HCT116 (cell line): ENCODE measurements around the gene SLC41A3. TPM values are rescaled to one million over a fixed set of nuclear protein-coding genes. Genes with fewer than 3 reads are reported as not detected.

Experiments used
- ATAC-seq: fragments of 200-7000 bp; cut with Tn5 transposase; 2 replicates; pipeline ENCODE4 v1.9.1; 2020; ENCODE audit warnings: mild to moderate bottlenecking, moderate library complexity
- BruUV-seq: library from RNA; stranded (reverse); fragments of 400-500 nt; replicated peaks from 2 replicates; lab custom pipeline; 2021; lab: Mats Ljungman, UMichigan
- CTCF ChIA-PET: fragments of 300-600 bp; sonication (Branson Sonifier 250); formaldehyde crosslinking; loops from one replicate; lab custom pipeline; 2021; ENCODE audit warnings: antibody characterized with exemption; lab: Charles Lee
- POLR2A ChIA-PET: fragments of 300-600, 350-600 bp; sonication (Branson Sonifier 250); formaldehyde crosslinking; loops from one replicate; lab custom pipeline; 2021; ENCODE audit warnings: antibody characterized with exemption; lab: Charles Lee
- RAD21 ChIA-PET, 2 experiments: fragments of 300-600 bp; sonication (Branson Sonifier 250); formaldehyde crosslinking; loops; one replicate each; lab custom pipeline; 2023; ENCODE audit warnings: low total read pairs in 2 of 2; ENCODE audit not compliant: uncharacterized antibody in 2 of 2, unreplicated experiment in 2 of 2, low non-redundant PET in 1 of 2; lab: Charles Lee
- DNase-seq: peaks from one replicate; pipeline ENCODE4 v3.0.0-alpha.2; 2010; ENCODE audit warnings: low read depth, low spot score
- H2AFZ ChIP-seq: fragments of 200-600 bp; shearing (Covaris generic), sonication (generic); 2 replicates; pipeline ENCODE4 v1.6.1; 2017; ENCODE audit warnings: low read depth, mixed run types, mixed read lengths, antibody characterized with exemption, low read length; ENCODE audit not compliant: poor library complexity, severe bottlenecking
- H3K27ac ChIP-seq: 2 replicates; pipeline ENCODE4 v1.5.1; 2012; ENCODE audit warnings: low read depth, low read length
- H3K27me3 ChIP-seq: fragments of 200-600 bp; sonication (generic); 2 replicates; pipeline ENCODE4 v1.6.1; 2016; ENCODE audit warnings: mixed run types, low read length, mixed read lengths; ENCODE audit not compliant: insufficient read depth
- H3K36me3 ChIP-seq, 2 experiments: fragments of 200-500 bp in 1 of 2; fragments of 200-600 bp in 1 of 2; sonication (Bioruptor generic) in 1 of 2; sonication (generic) in 1 of 2; 2 replicates each; pipeline versions ENCODE4 v1.5.1 to v1.6.1; 2014 to 2016; ENCODE audit warnings: low read length in 2 of 2, inconsistent platforms in 1 of 2, mixed read lengths in 1 of 2, mixed run types in 1 of 2; ENCODE audit not compliant: insufficient read depth in 2 of 2, control insufficient read depth in 1 of 2
- H3K4me1 ChIP-seq, 2 experiments: fragments of 200-600 bp in 1 of 2; sonication (generic) in 1 of 2; 2 replicates each; pipeline versions ENCODE4 v1.5.1 to v1.6.1; 2012 to 2017; ENCODE audit warnings: low read length in 2 of 2, inconsistent platforms in 1 of 2, mild to moderate bottlenecking in 1 of 2, mixed read lengths in 1 of 2, mixed run types in 1 of 2, moderate library complexity in 1 of 2; ENCODE audit not compliant: insufficient read depth in 2 of 2, control insufficient read depth in 1 of 2
- H3K4me2 ChIP-seq: fragments of 200-600 bp; sonication (generic); 2 replicates; pipeline ENCODE4 v1.6.1; 2017; ENCODE audit warnings: mixed run types, low read length, mixed read lengths
- H3K4me3 ChIP-seq, 2 experiments: fragments of 200-600 bp in 1 of 2; sonication (generic) in 1 of 2; replicated peaks in 1 of 2; 2 replicates each; pipeline ENCODE4 v1.5.1; 2011 to 2016; ENCODE audit warnings: low read length in 2 of 2, control low read depth in 1 of 2, low read depth in 1 of 2, mild to moderate bottlenecking in 1 of 2, mixed read lengths in 1 of 2, mixed run types in 1 of 2
- H3K79me2 ChIP-seq: fragments of 200-600 bp; sonication (generic); 2 replicates; pipeline ENCODE4 v1.6.1; 2017; ENCODE audit warnings: mild to moderate bottlenecking, mixed run types, low read length, moderate library complexity, mixed read lengths; ENCODE audit not compliant: insufficient read depth
- H3K9ac ChIP-seq: fragments of 200-600 bp; sonication (generic); 2 replicates; pipeline ENCODE4 v1.6.1; 2016; ENCODE audit warnings: low read length, mixed read lengths
- H3K9me2 ChIP-seq: fragments of 200-600 bp; sonication (generic), shearing (Covaris generic); 2 replicates; pipeline ENCODE4 v1.6.1; 2017; ENCODE audit warnings: mixed run types, mild to moderate bottlenecking, moderate library complexity; ENCODE audit not compliant: insufficient read depth
- H3K9me3 ChIP-seq, 2 experiments: fragments of 200-500 bp in 1 of 2; fragments of 200-600 bp in 1 of 2; sonication (Bioruptor generic) in 1 of 2; sonication (generic) in 1 of 2; 2 replicates each; pipeline ENCODE4 v1.6.1; 2014 to 2017; ENCODE audit warnings: low read length in 2 of 2, mixed read lengths in 2 of 2, inconsistent platforms in 1 of 2, low read depth in 1 of 2, mild to moderate bottlenecking in 1 of 2, mixed run types in 1 of 2, moderate library complexity in 1 of 2; ENCODE audit not compliant: control insufficient read depth in 1 of 2, insufficient read depth in 1 of 2
- H4K20me1 ChIP-seq: fragments of 200-600 bp; sonication (generic), shearing (Covaris generic); 2 replicates; pipeline ENCODE4 v1.6.1; 2017; ENCODE audit warnings: mixed run types, mild to moderate bottlenecking, moderate library complexity; ENCODE audit not compliant: insufficient read depth
- ATF3 ChIP-seq: IDR thresholded peaks from 2 replicates; pipeline ENCODE4 v1.6.1; 2012
- CEBPB ChIP-seq: IDR thresholded peaks from 2 replicates; pipeline ENCODE4 v1.6.1; 2012; ENCODE audit warnings: low read depth
- ELF1 ChIP-seq: IDR thresholded peaks from 2 replicates; pipeline ENCODE4 v1.6.1; 2012; ENCODE audit warnings: low read depth, borderline replicate concordance
- RAD21 ChIP-seq: IDR thresholded peaks from 2 replicates; pipeline ENCODE4 v1.6.1; 2012; ENCODE audit warnings: low read depth, mild to moderate bottlenecking
- REST ChIP-seq: IDR thresholded peaks from 2 replicates; pipeline ENCODE4 v1.6.1; 2012; ENCODE audit warnings: low read depth
- SIN3A ChIP-seq: IDR thresholded peaks from 2 replicates; pipeline ENCODE4 v1.6.1; 2012; ENCODE audit warnings: low read depth
- SP1 ChIP-seq: IDR thresholded peaks from 2 replicates; pipeline ENCODE4 v1.6.1; 2012; ENCODE audit warnings: low read depth
- SRF ChIP-seq: IDR thresholded peaks from 2 replicates; pipeline ENCODE4 v1.6.1; 2012; ENCODE audit warnings: low read depth
- TCF7L2 ChIP-seq: IDR thresholded peaks from 2 replicates; pipeline ENCODE4 v1.7.0; 2011; ENCODE audit warnings: borderline replicate concordance, inconsistent platforms; ENCODE audit not compliant: insufficient read depth, insufficient read length; ENCODE audit errors: extremely low read depth
- ZFX ChIP-seq: fragments of 450-650 bp; IDR thresholded peaks from 2 replicates; pipeline ENCODE4 v1.6.1; 2017
- intact Hi-C: fragments of 100-400 bp; cut with micrococcal nuclease; formaldehyde crosslinking; loops from 2 replicates; pipeline ENCODE4 v1.10.0; 2022
- total RNA-seq: library from RNA; stranded (reverse); gene quantifications from one replicate; pipeline ENCODE4 v1.2.1, GENCODE V29; 2021; ENCODE audit not compliant: unreplicated experiment
- TF ChIP-seq, protein P1 (sequence below): IDR thresholded peaks from 2 replicates; pipeline ENCODE4 v1.6.1; 2012
- TF ChIP-seq, protein P2 (sequence below), 3 experiments: fragments of 200-600 bp in 1 of 3; sonication (generic) in 1 of 3; IDR thresholded peaks in 2 of 3; conservative IDR thresholded peaks in 1 of 3; 2 replicates each; pipeline ENCODE4 v1.5.1; 2012 to 2017; ENCODE audit warnings: low read depth in 2 of 3, low read length in 2 of 3, antibody characterized with exemption in 1 of 3, borderline replicate concordance in 1 of 3, control low read depth in 1 of 3, mild to moderate bottlenecking in 1 of 3, mixed read lengths in 1 of 3, mixed run types in 1 of 3, moderate library complexity in 1 of 3; ENCODE audit not compliant: insufficient read depth in 1 of 3

SLC41A3 gene
- total RNA-seq, 1 experiment from 2014 or later: 45.9 TPM

DNA sequence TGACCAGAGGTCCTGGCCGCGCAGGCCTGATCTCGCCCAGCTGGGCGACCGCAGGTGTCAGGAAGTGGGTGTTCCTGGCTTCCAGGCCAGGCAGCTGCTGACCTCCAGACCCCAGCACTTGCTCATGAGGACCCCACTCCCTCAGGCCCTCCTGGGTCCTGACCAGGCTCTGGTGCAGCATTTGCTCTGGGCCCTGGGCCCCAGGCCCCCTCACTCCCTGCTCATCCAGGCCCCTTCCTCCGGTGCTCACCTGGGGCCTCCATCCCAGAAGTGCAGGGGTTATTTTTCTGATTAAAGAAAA lies 122.7 kb downstream of the SLC41A3 start:
- Histone ChIP-seq H3K36me3 (no peaks in the 10 kb centered on the region), H3K9ac (no peak overlapping the region), H3K4me3 (no peak overlapping the region), H3K27me3 (no peaks in the 10 kb centered on the region), H3K4me1 (no peaks in the 10 kb centered on the region), H3K79me2 (no peaks in the 10 kb centered on the region), H3K4me2 (no peak overlapping the region), H3K9me2 (no peaks in the 10 kb centered on the region), H4K20me1 (no peaks in the 10 kb centered on the region), H3K9me3 (no peaks in the 10 kb centered on the region), H3K27ac (no peak overlapping the region), H2AFZ (no peak overlapping the region)
- ChIA-PET RAD21 (no interaction called here), POLR2A (no interaction called here), CTCF (no interaction called here)
- TF ChIP-seq SRF (no peak), CEBPB (no peak), ELF1 (no peak), RAD21 (no peak)
- TF ChIP-seq, protein P1, sequence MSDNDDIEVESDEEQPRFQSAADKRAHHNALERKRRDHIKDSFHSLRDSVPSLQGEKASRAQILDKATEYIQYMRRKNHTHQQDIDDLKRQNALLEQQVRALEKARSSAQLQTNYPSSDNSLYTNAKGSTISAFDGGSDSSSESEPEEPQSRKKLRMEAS: no peak
- DNase-seq: no peak
- intact Hi-C loops: no loop called here
- BruUV-seq: no TSS peak
- ATAC-seq: no peak

GRCh38 chr3:125960456-125961288 lies 123.3 kb downstream of the SLC41A3 start:
- Histone ChIP-seq H3K36me3 (no peaks in the 10 kb centered on the region), H4K20me1 (no peaks in the 10 kb centered on the region), H3K9me3 (no peaks in the 10 kb centered on the region), H3K27me3 (no peaks in the 10 kb centered on the region), H3K4me3 (no peak overlapping the region), H3K27ac (no peak overlapping the region), H3K79me2 (no peaks in the 10 kb centered on the region), H3K4me1 (no peaks in the 10 kb centered on the region), H3K4me2 (no peak overlapping the region), H3K9me2 (no peaks in the 10 kb centered on the region), H3K9ac (no peak overlapping the region), H2AFZ (no peak overlapping the region)
- intact Hi-C loops: no loop called here
- ChIA-PET CTCF (no interaction called here), POLR2A (no interaction called here), RAD21 (no interaction called here)
- no TSS peak for BruUV-seq
- DNase-seq: no peak
- TF ChIP-seq ZFX (no peak), RAD21 (no peak), TCF7L2 (no peak), SRF (no peak), ATF3 (no peak), SIN3A (no peak), REST (no peak), SP1 (no peak)
- TF ChIP-seq, protein P2, sequence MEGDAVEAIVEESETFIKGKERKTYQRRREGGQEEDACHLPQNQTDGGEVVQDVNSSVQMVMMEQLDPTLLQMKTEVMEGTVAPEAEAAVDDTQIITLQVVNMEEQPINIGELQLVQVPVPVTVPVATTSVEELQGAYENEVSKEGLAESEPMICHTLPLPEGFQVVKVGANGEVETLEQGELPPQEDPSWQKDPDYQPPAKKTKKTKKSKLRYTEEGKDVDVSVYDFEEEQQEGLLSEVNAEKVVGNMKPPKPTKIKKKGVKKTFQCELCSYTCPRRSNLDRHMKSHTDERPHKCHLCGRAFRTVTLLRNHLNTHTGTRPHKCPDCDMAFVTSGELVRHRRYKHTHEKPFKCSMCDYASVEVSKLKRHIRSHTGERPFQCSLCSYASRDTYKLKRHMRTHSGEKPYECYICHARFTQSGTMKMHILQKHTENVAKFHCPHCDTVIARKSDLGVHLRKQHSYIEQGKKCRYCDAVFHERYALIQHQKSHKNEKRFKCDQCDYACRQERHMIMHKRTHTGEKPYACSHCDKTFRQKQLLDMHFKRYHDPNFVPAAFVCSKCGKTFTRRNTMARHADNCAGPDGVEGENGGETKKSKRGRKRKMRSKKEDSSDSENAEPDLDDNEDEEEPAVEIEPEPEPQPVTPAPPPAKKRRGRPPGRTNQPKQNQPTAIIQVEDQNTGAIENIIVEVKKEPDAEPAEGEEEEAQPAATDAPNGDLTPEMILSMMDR (IDR thresholded peaks at IDR 0.05 in 2 of 3, conservative IDR thresholded peaks at IDR 0.05 in 1 of 3; ENCODE audit: borderline replicate concordance in 1 of 3, insufficient read depth in 1 of 3, low read depth in 2 of 3, low read length in 2 of 3): no peak
- ATAC-seq: no peak
